Hepatocyte (in vitro differentiated cells): ENCODE measurements around the gene TAF8.

Source experiments
- EZH2 ChIP-seq: fragments of 200-600 bp; sonication (generic); IDR thresholded peaks from 2 replicates; pipeline ENCODE4 v1.6.1; 2016; ENCODE audit warnings: antibody characterized with exemption, mild to moderate bottlenecking, borderline replicate concordance
- EZH2phosphoT487 ChIP-seq: fragments of 200-600 bp; sonication (generic); IDR thresholded peaks from one replicate; pipeline ENCODE4 v1.6.1; 2018; ENCODE audit warnings: antibody characterized with exemption, mild to moderate bottlenecking, low read depth, moderate library complexity; ENCODE audit not compliant: unreplicated experiment, severe bottlenecking
- TF ChIP-seq, protein P1 (sequence below): fragments of 200-600 bp; sonication (generic); IDR thresholded peaks from 2 replicates; pipeline ENCODE4 v1.5.1; 2016; ENCODE audit warnings: antibody characterized with exemption, mild to moderate bottlenecking; ENCODE audit not compliant: poor library complexity

DNA sequence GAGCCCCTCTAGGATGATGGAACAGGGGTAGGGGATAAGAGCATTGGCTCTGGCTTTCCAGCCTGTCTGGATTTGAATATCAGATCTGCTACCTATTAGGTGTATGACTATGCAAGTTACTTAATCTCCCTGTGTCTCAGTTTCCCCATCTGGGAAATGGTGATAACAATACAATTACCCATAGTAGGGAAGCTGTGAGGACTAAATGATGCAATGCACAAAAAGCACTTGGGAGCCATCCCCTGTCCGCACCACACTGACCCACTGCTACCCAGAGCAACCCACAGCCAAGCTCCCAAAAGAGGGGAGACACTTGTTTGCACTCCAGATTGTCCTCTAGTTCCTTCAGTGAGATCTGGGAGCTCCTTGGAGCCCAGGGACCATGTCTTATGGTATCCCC lies 62.0 kb downstream of the TAF8 start:
- TF ChIP-seq, protein P1, sequence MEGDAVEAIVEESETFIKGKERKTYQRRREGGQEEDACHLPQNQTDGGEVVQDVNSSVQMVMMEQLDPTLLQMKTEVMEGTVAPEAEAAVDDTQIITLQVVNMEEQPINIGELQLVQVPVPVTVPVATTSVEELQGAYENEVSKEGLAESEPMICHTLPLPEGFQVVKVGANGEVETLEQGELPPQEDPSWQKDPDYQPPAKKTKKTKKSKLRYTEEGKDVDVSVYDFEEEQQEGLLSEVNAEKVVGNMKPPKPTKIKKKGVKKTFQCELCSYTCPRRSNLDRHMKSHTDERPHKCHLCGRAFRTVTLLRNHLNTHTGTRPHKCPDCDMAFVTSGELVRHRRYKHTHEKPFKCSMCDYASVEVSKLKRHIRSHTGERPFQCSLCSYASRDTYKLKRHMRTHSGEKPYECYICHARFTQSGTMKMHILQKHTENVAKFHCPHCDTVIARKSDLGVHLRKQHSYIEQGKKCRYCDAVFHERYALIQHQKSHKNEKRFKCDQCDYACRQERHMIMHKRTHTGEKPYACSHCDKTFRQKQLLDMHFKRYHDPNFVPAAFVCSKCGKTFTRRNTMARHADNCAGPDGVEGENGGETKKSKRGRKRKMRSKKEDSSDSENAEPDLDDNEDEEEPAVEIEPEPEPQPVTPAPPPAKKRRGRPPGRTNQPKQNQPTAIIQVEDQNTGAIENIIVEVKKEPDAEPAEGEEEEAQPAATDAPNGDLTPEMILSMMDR: no peak
- TF ChIP-seq EZH2phosphoT487 (no peak), EZH2 (no peak)
